ENCODE results near the gene NSDHL. TPM values are rescaled to one million over a fixed set of nuclear protein-coding genes. Genes with fewer than 3 reads are reported as not detected.

The NSDHL gene
- polyA plus RNA-seq, 1 experiment: 19.6 TPM

DNA sequence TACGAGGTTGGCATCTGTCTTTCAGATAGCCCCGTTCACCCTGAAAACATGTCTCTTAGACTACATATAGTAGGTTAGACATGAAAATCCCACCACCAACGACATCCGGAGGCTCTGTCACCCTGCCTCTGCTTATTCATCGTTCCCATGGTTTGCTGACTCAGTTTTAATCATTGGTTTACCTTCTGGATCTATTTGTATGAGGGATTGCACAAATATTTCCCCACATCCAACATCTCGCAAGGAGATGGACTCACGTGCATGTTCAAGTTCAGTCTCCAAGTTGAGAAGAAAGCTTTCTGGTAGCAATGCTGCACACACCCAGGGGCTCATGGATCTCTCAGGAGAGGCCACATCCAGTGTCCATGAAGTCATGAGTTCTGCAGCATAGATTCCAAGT, 11.1 kb upstream of the NSDHL start:
- peak; percentile 27 for DNase-seq (ENCODE audit: low read depth, low spot score)
- no peaks in the 10 kb centered on the region for H3K9me3 ChIP-seq (ENCODE audit: control insufficient read depth, insufficient read depth, low read length)
- no peaks in the 10 kb centered on the region for H3K27me3 ChIP-seq (ENCODE audit: control insufficient read depth, insufficient read depth, low read length)
- ChIA-PET CTCF (no interaction called here), POLR2A (interaction anchor here (1.6 kb wide), 1 partner anchor 11 kb away, joined by 4 read pairs; the partner anchor contains the start of genes CETN2 and NSDHL)
- H3K27ac ChIP-seq (ENCODE audit: low read depth, low read length): peak overlapping the region; percentile 70
- TF ChIP-seq CTCF (IDR thresholded peaks at IDR 0.05; ENCODE audit: low read depth, low read length): no peak
- H3K4me3 ChIP-seq (ENCODE audit: low read depth, low read length): no peak overlapping the region

DNA sequence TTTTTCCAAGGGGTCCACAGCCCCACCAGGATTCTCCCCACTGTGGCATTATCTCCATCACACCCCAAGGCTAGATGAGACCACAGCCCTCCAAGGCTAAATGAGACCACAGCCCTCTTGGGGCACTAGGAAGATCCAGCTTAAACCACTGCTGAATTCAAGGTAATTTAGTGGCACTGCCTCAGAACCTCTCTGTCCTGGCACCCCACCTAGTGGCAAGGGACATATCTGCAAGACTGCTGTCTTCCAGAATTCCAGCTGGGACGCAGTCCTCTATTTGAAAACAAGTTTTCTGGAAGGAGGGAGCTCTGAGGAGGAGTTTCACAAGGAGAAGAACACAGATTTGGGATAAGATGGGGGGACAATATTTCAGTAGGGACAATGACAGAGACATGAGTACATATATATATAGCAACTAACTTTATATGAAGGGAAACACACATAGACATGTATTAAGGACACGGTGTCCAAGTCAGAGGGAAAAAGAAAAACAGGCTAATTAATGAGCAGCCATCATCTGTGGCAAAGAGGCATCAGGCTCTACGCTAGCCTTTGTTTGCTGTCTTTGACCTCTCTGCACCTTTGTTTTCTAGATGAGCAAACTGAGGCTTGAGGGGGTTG, 9.6 kb upstream of the NSDHL start:
- Histone ChIP-seq H3K9me3 (ENCODE audit: control insufficient read depth, insufficient read depth, low read length) (no peaks in the 10 kb centered on the region), H3K27ac (ENCODE audit: low read depth, low read length) (no peak overlapping the region), H3K4me3 (ENCODE audit: low read depth, low read length) (no peak overlapping the region), H3K27me3 (ENCODE audit: control insufficient read depth, insufficient read depth, low read length) (no peaks in the 10 kb centered on the region)
- POLR2A ChIA-PET: no interaction called here
- no peak for DNase-seq (ENCODE audit: low read depth, low spot score)
- peak; percentile 52 for TF ChIP-seq CTCF (IDR thresholded peaks at IDR 0.05; ENCODE audit: low read depth, low read length)
- CTCF ChIA-PET: interaction anchor here (0.6 to 1.6 kb wide), 4 partner anchors 9 to 85 kb away, joined by 3 to 11 read pairs (median 4); partner anchors contain the start of genes CETN2 and NSDHL

GRCh38 chrX:152822383-152823086, 8.3 kb upstream of the NSDHL start:
- Histone ChIP-seq H3K4me3 (ENCODE audit: low read depth, low read length) (no peak overlapping the region), H3K27me3 (ENCODE audit: control insufficient read depth, insufficient read depth, low read length) (no peaks in the 10 kb centered on the region), H3K27ac (ENCODE audit: low read depth, low read length) (no peak overlapping the region), H3K9me3 (ENCODE audit: control insufficient read depth, insufficient read depth, low read length) (no peaks in the 10 kb centered on the region)
- DNase-seq (ENCODE audit: low read depth, low spot score): no peak
- ChIA-PET CTCF (interaction anchor here (1.6 kb wide), 1 partner anchor 8 kb away, joined by 11 read pairs; the partner anchor contains the start of genes CETN2 and NSDHL), POLR2A (no interaction called here)
- no peak for TF ChIP-seq CTCF (IDR thresholded peaks at IDR 0.05; ENCODE audit: low read depth, low read length)

DNA sequence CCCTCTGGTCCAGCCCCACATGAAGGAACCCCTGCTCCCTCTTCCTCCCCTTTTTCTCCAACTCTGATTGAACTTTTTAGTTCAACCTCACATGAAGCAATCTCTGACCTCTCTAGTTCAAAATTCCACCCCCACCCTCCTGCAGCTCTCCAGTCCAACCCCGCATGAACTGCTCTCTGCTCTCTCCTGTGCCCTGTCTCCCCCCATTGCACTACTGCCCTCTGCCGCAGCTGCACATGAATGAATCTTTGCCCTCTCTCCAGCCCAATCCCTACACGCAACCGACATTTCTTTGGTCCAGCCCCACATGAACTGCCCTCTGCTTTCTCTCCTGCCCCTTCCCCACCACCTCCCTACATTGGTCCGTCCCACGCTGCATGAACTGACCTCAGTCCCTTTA, 7.2 kb upstream of the NSDHL start:
- Histone ChIP-seq H3K27me3 (ENCODE audit: control insufficient read depth, insufficient read depth, low read length) (no peaks in the 10 kb centered on the region), H3K27ac (ENCODE audit: low read depth, low read length) (no peak overlapping the region), H3K4me3 (ENCODE audit: low read depth, low read length) (no peak overlapping the region), H3K9me3 (ENCODE audit: control insufficient read depth, insufficient read depth, low read length) (no peaks in the 10 kb centered on the region)
- ChIA-PET CTCF (no interaction called here), POLR2A (no interaction called here)
- no peak for TF ChIP-seq CTCF (IDR thresholded peaks at IDR 0.05; ENCODE audit: low read depth, low read length)
- no peak for DNase-seq (ENCODE audit: low read depth, low spot score)

DNA sequence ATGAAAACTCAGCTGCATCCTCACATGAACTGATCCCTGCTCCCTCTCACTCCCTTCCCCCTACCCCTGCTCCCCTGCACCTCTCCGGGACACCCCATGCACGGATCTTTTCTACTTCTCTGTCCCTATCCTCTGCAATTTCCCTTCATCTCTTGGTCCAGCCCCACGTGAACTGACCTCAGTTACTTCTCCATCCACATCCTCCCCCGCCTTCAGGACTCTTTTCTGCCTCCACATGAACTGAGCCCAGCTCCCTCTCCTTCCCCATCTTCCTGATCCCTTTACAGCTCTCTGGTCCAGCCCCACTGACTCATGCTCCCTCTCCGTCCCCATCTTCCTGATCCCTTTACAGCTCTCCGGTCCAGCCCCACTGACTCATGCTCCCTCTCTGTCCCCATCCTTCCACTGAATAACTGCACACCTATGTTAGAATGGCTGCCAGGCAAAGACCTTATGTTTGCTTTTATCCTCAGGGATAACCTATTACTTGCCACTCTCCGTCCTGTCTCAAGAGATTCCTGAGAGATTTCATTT, 6.0 kb upstream of the NSDHL start:
- ChIA-PET POLR2A (no interaction called here), CTCF (no interaction called here)

More for the DNA sequence above, 6.0 kb upstream of the NSDHL start:
- no peak overlapping the region for H3K27ac ChIP-seq (ENCODE audit: low read depth, low read length)
- H3K9me3 ChIP-seq (ENCODE audit: control insufficient read depth, insufficient read depth, low read length): no peaks in the 10 kb centered on the region
- no peaks in the 10 kb centered on the region for H3K27me3 ChIP-seq (ENCODE audit: control insufficient read depth, insufficient read depth, low read length)
- no peak overlapping the region for H3K4me3 ChIP-seq (ENCODE audit: low read depth, low read length)
- no peak for DNase-seq (ENCODE audit: low read depth, low spot score)
- no peak for TF ChIP-seq CTCF (IDR thresholded peaks at IDR 0.05; ENCODE audit: low read depth, low read length)
